Amygdala (tissue), 56 donors: ENCODE results near the gene ST8SIA4.
"Not testable (repeated sequence)": the region's sequence is repeated elsewhere in the genome, so short reads cannot be mapped to it uniquely, and the experiment has no call there.

Source experiments
- DNase-seq, 56 donors: peaks; one replicate each; lab custom pipeline; 2025; lab: John Stamatoyannopoulos, UW

The ST8SIA4 gene

GRCh38 chr5:100789694-100790093 lies 113.4 kb downstream of the ST8SIA4 start:
- no peak for DNase-seq

GRCh38 chr5:100788417-100788816 lies 114.7 kb downstream of the ST8SIA4 start:
- no peak for DNase-seq

GRCh38 chr5:100787648-100788047 lies 115.4 kb downstream of the ST8SIA4 start:
- DNase-seq, result no peak

GRCh38 chr5:100785536-100785935 lies 117.5 kb downstream of the ST8SIA4 start:
- not testable (repeated sequence) for DNase-seq

- DNase-seq, result no peak
These were observed 122.7 kb downstream of the ST8SIA4 start for GRCh38 chr5:100780376-100780870.

GRCh38 chr5:100779669-100780375 lies 123.3 kb downstream of the ST8SIA4 start:
- peak in 2 of 56 donors; percentile 29 to 35 for DNase-seq

GRCh38 chr5:100777680-100778300 lies 125.3 kb downstream of the ST8SIA4 start:
- peak in 1 of 56 donors; percentile 6 for DNase-seq

GRCh38 chr5:100775533-100775855 lies 127.6 kb downstream of the ST8SIA4 start:
- no peak for DNase-seq

GRCh38 chr5:100772548-100772947 lies 130.5 kb downstream of the ST8SIA4 start:
- no peak for DNase-seq

GRCh38 chr5:100772006-100772405 lies 131.1 kb downstream of the ST8SIA4 start:
- no peak for DNase-seq

GRCh38 chr5:100771181-100771580 lies 131.9 kb downstream of the ST8SIA4 start:
- DNase-seq, result no peak

GRCh38 chr5:100768221-100768620 lies 134.9 kb downstream of the ST8SIA4 start:
- no peak for DNase-seq

- DNase-seq, result no peak
These were observed 140.1 kb downstream of the ST8SIA4 start for GRCh38 chr5:100762995-100763394.

- DNase-seq, result no peak
These were observed 141.0 kb downstream of the ST8SIA4 start for GRCh38 chr5:100762108-100762507.

- no peak for DNase-seq
These were observed 141.9 kb downstream of the ST8SIA4 start for GRCh38 chr5:100761192-100761591.

- no peak for DNase-seq
These were observed 142.4 kb downstream of the ST8SIA4 start for GRCh38 chr5:100760688-100761087.

- no peak for DNase-seq
These were observed 144.3 kb downstream of the ST8SIA4 start for GRCh38 chr5:100758780-100759179.

GRCh38 chr5:100758306-100758705 lies 144.8 kb downstream of the ST8SIA4 start:
- no peak for DNase-seq

GRCh38 chr5:100757618-100758017 lies 145.5 kb downstream of the ST8SIA4 start:
- no peak for DNase-seq
